Subcutaneous adipose tissue (tissue), 4 donors: Measurements from ENCODE around the gene MAGI1. TPM values are rescaled to one million over a fixed set of nuclear protein-coding genes. Genes with fewer than 3 reads are reported as not detected.

Experiments
- total RNA-seq, 4 donors: library from RNA; depleted of rRNA; stranded (reverse); fragments of >200 nt; gene quantifications; one replicate each; pipeline ENCODE4 v1.1.0, GENCODE V29; 2016
- TF ChIP-seq, protein P1 (sequence below): fragments of 450-650 bp; IDR thresholded peaks from one replicate; pipeline ENCODE4 v1.5.1; 2016; ENCODE audit warnings: low read depth, mild to moderate bottlenecking, control low read depth, antibody characterized with exemption, moderate library complexity

Gene MAGI1
- total RNA-seq, 4 donors from 2014 or later: 15.3 to 56.9 (median 35.4) TPM

- TF ChIP-seq, protein P1, sequence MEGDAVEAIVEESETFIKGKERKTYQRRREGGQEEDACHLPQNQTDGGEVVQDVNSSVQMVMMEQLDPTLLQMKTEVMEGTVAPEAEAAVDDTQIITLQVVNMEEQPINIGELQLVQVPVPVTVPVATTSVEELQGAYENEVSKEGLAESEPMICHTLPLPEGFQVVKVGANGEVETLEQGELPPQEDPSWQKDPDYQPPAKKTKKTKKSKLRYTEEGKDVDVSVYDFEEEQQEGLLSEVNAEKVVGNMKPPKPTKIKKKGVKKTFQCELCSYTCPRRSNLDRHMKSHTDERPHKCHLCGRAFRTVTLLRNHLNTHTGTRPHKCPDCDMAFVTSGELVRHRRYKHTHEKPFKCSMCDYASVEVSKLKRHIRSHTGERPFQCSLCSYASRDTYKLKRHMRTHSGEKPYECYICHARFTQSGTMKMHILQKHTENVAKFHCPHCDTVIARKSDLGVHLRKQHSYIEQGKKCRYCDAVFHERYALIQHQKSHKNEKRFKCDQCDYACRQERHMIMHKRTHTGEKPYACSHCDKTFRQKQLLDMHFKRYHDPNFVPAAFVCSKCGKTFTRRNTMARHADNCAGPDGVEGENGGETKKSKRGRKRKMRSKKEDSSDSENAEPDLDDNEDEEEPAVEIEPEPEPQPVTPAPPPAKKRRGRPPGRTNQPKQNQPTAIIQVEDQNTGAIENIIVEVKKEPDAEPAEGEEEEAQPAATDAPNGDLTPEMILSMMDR: no peak
Measured at GRCh38 chr3:65401359-65402305, 637.1 kb downstream of the MAGI1 start.

DNA sequence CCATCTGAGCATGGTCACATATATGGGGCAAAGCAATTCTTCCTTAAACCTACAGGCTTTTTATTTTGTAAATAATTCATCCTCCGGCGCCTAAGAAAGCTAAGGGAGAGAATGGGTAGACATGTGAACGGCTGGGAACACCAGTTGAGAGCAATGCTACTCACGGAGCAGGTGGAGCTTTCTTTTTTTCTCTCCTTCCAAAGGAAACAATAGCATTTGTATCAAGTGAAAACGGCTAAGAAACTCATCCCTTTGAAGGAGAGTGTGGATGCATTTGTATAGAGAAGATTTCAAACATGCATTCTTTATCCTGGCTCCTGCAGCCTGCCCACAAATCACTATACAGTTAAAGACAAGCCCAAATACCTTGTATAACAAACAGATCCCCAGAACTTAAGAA is 637.8 kb downstream of the MAGI1 start:
- TF ChIP-seq, protein P1: no peak

DNA sequence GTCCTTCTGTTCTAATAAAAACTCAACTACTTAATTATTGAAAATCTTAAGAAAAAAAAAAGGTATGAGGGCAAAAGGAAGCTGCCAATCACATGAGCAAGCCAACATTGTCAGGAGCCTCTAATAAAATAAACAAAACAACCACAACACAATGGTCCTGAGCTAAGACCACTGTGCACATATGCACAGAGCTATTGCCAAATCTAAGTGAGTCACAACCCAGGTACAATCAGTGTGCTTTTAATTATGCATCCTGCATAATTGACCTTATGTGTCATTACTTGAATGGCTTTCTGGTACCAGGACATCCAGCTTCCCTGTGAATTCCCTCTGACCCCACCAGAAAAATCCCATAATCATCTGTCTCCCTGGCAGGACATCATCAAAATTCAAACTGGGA is 639.8 kb downstream of the MAGI1 start:
- TF ChIP-seq, protein P1: no peak

GRCh38 chr3:65396078-65396477 is 642.6 kb downstream of the MAGI1 start:
- TF ChIP-seq, protein P1: no peak

GRCh38 chr3:65391068-65391467 is 647.6 kb downstream of the MAGI1 start:
- TF ChIP-seq, protein P1: no peak

DNA sequence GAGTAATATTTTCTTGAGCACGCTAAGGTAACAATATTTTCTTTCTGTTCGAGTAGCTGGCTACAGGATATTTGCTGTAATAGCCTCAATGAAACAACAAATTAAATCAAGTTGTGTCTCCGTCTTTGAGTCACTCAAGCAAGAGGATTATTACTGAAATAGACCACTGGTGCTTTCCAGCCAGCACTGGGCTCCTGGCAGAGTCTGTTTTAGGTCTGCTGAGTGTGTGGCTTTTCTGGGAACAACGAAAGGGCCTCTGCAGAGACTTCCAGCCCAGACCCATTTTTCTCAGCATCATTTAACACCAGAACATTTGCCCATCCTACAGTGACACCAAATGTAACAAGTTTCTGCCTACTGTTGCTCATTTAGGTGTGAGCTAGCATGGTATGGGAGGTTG is 652.9 kb downstream of the MAGI1 start:
- TF ChIP-seq, protein P1: no peak

- TF ChIP-seq, protein P1: no peak
Measured at GRCh38 chr3:65381496-65382010, 657.2 kb downstream of the MAGI1 start.
